Measurements from ENCODE around the gene HOXB3. TPM values are rescaled to one million over a fixed set of nuclear protein-coding genes. Genes with fewer than 3 reads are reported as not detected.

HOXB3 gene
- total RNA-seq, 4 donors from 2014 or later: 0.97 to 14.1 (median 3.9) TPM

GRCh38 chr17:48571826-48572417 is 18.1 kb downstream of the HOXB3 start:
- DNase-seq (ENCODE audit: low spot score in 2 of 2): no peak
- intact Hi-C loops (cut with DNase I; ENCODE audit: low total_unique reads): no loop called here
- WGBS, 2 donors: 72 to 84% methylated on average over 1 of the region's 1 CpG
- TF ChIP-seq POLR2A (IDR thresholded peaks at IDR 0.05): no peak
- TF ChIP-seq, protein P1, sequence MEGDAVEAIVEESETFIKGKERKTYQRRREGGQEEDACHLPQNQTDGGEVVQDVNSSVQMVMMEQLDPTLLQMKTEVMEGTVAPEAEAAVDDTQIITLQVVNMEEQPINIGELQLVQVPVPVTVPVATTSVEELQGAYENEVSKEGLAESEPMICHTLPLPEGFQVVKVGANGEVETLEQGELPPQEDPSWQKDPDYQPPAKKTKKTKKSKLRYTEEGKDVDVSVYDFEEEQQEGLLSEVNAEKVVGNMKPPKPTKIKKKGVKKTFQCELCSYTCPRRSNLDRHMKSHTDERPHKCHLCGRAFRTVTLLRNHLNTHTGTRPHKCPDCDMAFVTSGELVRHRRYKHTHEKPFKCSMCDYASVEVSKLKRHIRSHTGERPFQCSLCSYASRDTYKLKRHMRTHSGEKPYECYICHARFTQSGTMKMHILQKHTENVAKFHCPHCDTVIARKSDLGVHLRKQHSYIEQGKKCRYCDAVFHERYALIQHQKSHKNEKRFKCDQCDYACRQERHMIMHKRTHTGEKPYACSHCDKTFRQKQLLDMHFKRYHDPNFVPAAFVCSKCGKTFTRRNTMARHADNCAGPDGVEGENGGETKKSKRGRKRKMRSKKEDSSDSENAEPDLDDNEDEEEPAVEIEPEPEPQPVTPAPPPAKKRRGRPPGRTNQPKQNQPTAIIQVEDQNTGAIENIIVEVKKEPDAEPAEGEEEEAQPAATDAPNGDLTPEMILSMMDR (IDR thresholded peaks at IDR 0.05): no peak
- H3K4me3 ChIP-seq (ENCODE audit: low read depth, poor library complexity, severe bottlenecking): no peak overlapping the region

DNA sequence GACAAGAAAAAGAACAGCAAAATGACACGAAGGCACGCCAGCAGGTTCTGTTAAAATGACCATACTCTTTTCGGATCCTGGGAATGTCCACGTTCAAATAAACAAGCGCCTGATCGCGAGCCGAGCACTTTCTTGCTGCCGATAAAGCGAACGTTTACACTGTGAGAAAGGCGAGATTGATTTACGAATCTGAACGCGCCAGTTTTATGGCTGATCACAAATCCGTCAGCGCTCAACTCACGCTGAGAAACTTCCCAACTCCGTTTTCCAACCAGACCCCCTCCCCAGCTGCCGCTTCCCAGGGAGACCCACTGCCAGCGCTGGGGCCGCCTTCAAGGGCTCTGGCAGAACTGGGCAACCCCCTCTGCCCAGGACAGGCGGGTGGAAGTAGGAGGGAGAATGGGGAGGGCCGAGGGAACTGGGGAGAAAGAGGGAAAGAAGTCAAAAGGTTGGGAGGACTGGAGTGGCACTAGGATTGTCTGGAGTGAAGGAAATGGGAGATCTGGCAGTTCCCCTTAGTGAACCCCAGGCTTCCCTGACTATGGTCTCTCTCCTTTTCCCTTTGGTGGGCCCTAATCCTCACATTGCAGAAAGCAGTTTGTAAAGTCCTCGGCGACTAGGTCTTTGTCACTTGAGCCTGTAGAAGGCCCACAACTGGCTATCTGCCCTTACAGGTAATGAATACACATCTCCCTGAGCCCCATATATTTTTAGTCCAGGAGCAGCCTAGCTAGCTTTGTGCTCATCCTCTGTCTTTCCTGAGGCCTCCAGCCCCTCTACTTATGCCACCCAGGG is 18.8 kb downstream of the HOXB3 start:
- no peak for TF ChIP-seq POLR2A (IDR thresholded peaks at IDR 0.05)
- TF ChIP-seq, protein P1 (IDR thresholded peaks at IDR 0.05): no peak
- no peak for DNase-seq (ENCODE audit: low spot score in 2 of 2)
- intact Hi-C loops (cut with DNase I; ENCODE audit: low total_unique reads): no loop called here
- H3K4me3 ChIP-seq (ENCODE audit: low read depth, poor library complexity, severe bottlenecking): no peak overlapping the region
- 80 to 81% methylated on average over 26 of the region's 26 CpGs for WGBS, 2 donors

DNA sequence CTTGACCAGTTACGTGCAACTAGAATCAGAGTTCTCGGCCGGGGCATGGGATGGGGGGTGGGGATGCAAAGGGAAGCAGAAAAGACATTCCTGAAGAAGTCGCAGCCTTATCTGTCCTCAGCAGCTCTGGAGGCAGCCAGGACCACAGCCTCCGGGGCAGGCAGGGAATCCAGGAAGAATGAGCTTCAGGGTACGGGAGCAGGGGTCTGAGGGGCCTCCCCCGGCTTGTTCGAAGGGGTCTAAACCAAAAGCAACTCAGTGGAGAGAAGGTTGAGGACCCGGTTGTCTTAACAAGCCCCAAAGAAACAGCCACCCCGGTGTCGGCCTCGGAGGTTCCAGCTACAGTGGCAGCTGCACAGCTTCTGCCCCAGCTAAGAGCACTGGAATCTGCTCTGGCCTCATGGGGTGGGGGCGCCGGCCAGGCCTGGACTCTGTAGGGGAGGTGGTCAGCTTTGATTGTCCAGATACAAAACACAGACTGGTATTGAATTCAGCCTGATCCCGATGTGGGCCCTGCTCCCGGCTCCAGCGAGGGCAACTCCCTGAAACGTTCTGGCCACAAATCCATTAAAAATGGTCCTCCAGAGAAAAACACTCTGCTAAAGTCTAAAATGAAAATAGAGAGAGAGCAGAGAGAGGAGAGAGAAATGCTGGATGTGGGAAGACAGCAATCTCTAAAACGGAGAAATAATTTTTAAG is 19.6 kb downstream of the HOXB3 start:
- no peak for DNase-seq (ENCODE audit: low spot score in 2 of 2)
- no peak overlapping the region for H3K4me3 ChIP-seq (ENCODE audit: low read depth, poor library complexity, severe bottlenecking)
- TF ChIP-seq POLR2A (IDR thresholded peaks at IDR 0.05): no peak
- TF ChIP-seq, protein P1 (IDR thresholded peaks at IDR 0.05): no peak
- intact Hi-C loops (cut with DNase I; ENCODE audit: low total_unique reads): no loop called here
- 60 to 65% methylated on average over 19 of the region's 19 CpGs for WGBS, 2 donors

DNA sequence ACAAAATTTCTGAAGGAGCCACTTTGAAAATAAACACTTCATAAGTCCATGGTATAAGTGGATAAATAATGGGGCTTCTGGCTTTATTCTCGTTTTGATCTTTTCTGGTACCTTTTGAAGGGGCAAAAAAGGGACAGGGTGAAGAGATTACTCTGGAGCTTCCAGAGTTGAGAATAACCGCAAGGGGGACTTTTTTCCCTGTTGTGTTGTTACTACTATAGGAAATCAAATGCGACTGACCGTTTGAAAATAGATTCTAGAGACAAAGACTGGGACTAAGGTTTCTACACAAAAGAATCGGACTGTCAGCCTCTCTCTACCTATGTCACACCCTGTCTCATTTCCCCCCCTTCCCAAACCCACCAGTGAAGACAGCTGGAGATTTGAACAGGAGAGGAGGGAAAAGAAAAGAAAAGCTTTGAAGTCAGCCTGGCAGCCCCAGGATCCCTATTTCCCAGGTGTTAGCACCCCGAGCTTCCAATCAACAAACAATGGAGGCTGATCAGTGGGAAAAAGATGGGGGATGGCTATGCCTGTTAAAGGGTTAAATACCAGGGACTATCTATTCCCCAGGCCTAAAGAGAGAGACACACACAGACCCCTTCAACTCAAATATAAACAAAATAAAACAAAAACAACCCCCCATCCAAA is 20.2 kb downstream of the HOXB3 start:
- no peak overlapping the region for H3K4me3 ChIP-seq (ENCODE audit: low read depth, poor library complexity, severe bottlenecking)
- intact Hi-C loops (cut with DNase I; ENCODE audit: low total_unique reads): no loop called here
- DNase-seq (ENCODE audit: low spot score in 2 of 2): no peak
- 80 to 84% methylated on average over 6 of the region's 6 CpGs for WGBS, 2 donors
- no peak for TF ChIP-seq POLR2A (IDR thresholded peaks at IDR 0.05)
- TF ChIP-seq, protein P1 (IDR thresholded peaks at IDR 0.05): no peak

- TF ChIP-seq POLR2A (IDR thresholded peaks at IDR 0.05): no peak
- TF ChIP-seq, protein P1 (IDR thresholded peaks at IDR 0.05): no peak
- DNase-seq (ENCODE audit: low spot score in 2 of 2): no peak
- no peak overlapping the region for H3K4me3 ChIP-seq (ENCODE audit: low read depth, poor library complexity, severe bottlenecking)
- intact Hi-C loops (cut with DNase I; ENCODE audit: low total_unique reads): no loop called here
- WGBS, 2 donors: 67 to 68% methylated on average over 3 of the region's 3 CpGs
Measured at GRCh38 chr17:48569240-48569582, 20.8 kb downstream of the HOXB3 start.
